HepG2 (cell line): ENCODE measurements around the gene ST6GALNAC3. TPM values are rescaled to one million over a fixed set of nuclear protein-coding genes. Genes with fewer than 3 reads are reported as not detected.

Source experiments
- ATAC-seq: fragments of 200-7000 bp; cut with Tn5 transposase; 3 replicates; pipeline ENCODE4 v1.9.1; 2020; ENCODE audit warnings: mild to moderate bottlenecking, moderate library complexity
- BruUV-seq: library from RNA; stranded (reverse); fragments of 400-500 nt; replicated peaks from 2 replicates; lab custom pipeline; 2021; lab: Mats Ljungman, UMichigan
- CTCF ChIA-PET: fragments of 300-600 bp; formaldehyde crosslinking; extraction: SDS; loops from one replicate; lab custom pipeline; 2021; ENCODE audit warnings: low total read pairs, inconsistent platforms, low intra/inter-chr PET ratio; lab: Yijun Ruan, JAX
- POLR2A ChIA-PET: fragments of 350-600 bp; sonication (Branson Sonifier 250); formaldehyde crosslinking; loops from one replicate; lab custom pipeline; 2020; ENCODE audit warnings: antibody characterized with exemption, inconsistent platforms; lab: Yijun Ruan, JAX
- DNase-seq: peaks from one replicate; pipeline ENCODE4 v3.0.0-alpha.2; 2015; ENCODE audit warnings: low spot score
- FAIRE-seq: peaks from 3 replicates; lab custom pipeline; 2011; peaks lifted over from hg19 to GRCh38; lab: Jason Lieb, UNC
- H2AFZ ChIP-seq: one replicate; pipeline ENCODE4 v1.6.1; 2011; ENCODE audit warnings: low read length, inconsistent platforms
- H3K27ac ChIP-seq: fragments of 300-600 bp; 3 replicates; pipeline ENCODE4 v1.8.0; 2011; ENCODE audit warnings: mixed run types, mild to moderate bottlenecking, mixed read lengths, low read length, inconsistent platforms; ENCODE audit not compliant: insufficient read depth; ENCODE audit errors: extremely low read length
- H3K27me3 ChIP-seq, 2 experiments: fragments of 200-600 bp in 1 of 2; 2 replicates in 1 of 2; 3 replicates in 1 of 2; pipeline versions ENCODE4 v1.6.0 to v1.8.0; 2011; ENCODE audit warnings: low read length in 2 of 2, mild to moderate bottlenecking in 2 of 2, moderate library complexity in 2 of 2, inconsistent platforms in 1 of 2; ENCODE audit not compliant: insufficient read depth in 2 of 2, control insufficient read depth in 1 of 2
- H3K36me3 ChIP-seq, 2 experiments: fragments of 200-600 bp in 1 of 2; replicated peaks in 1 of 2; 2 replicates in 1 of 2; 3 replicates in 1 of 2; pipeline versions ENCODE4 v1.5.1 to v1.8.0; 2011; ENCODE audit warnings: low read length in 2 of 2, inconsistent platforms in 1 of 2; ENCODE audit not compliant: insufficient read depth in 2 of 2, control insufficient read depth in 1 of 2
- H3K4me1 ChIP-seq: 2 replicates; pipeline ENCODE4 v1.5.1; 2012; ENCODE audit warnings: low read length, inconsistent platforms; ENCODE audit not compliant: insufficient read depth
- H3K4me2 ChIP-seq: 2 replicates; pipeline ENCODE4 v1.6.0; 2011; ENCODE audit warnings: low read depth, low read length, inconsistent platforms
- H3K4me3 ChIP-seq, 3 experiments: fragments of 200-600 bp in 1 of 3; sonication (generic), shearing (Covaris generic) in 1 of 3; replicated peaks in 1 of 3; 2 replicates each; pipeline ENCODE4 v1.5.1; 2011 to 2016; ENCODE audit warnings: low read length in 3 of 3, inconsistent platforms in 2 of 3, low read depth in 2 of 3, mild to moderate bottlenecking in 2 of 3, control low read depth in 1 of 3, mixed read lengths in 1 of 3; ENCODE audit not compliant: insufficient read depth in 1 of 3
- H3K79me2 ChIP-seq: one replicate; pipeline ENCODE4 v1.6.1; 2011; ENCODE audit warnings: low read length, inconsistent platforms; ENCODE audit not compliant: insufficient read depth
- H3K9ac ChIP-seq: 2 replicates; pipeline ENCODE4 v1.6.0; 2011; ENCODE audit warnings: mild to moderate bottlenecking, low read depth, low read length, inconsistent platforms; ENCODE audit not compliant: insufficient read depth
- H3K9me3 ChIP-seq: 2 replicates; pipeline ENCODE4 v1.5.1; 2012; ENCODE audit warnings: mild to moderate bottlenecking, low read length
- H4K20me1 ChIP-seq: 2 replicates; pipeline ENCODE4 v1.6.0; 2011; ENCODE audit warnings: inconsistent platforms, mild to moderate bottlenecking, low read length, moderate library complexity; ENCODE audit not compliant: insufficient read depth
- ELF3 ChIP-seq: IDR thresholded peaks from 2 replicates; pipeline ENCODE4 v1.6.1; 2016; ENCODE audit warnings: missing genetic modification reagents, missing compliant biosample characterization
- GMEB1 ChIP-seq: sonication (generic); formaldehyde crosslinking; IDR thresholded peaks from 2 replicates; pipeline ENCODE4 v1.5.1; 2020; ENCODE audit warnings: missing genetic modification reagents, mild to moderate bottlenecking, borderline replicate concordance
- HINFP ChIP-seq: sonication (generic); formaldehyde crosslinking; IDR thresholded peaks from 2 replicates; pipeline ENCODE4 v1.4.0; 2020; ENCODE audit warnings: low read depth, mild to moderate bottlenecking, missing genetic modification reagents
- HIVEP1 ChIP-seq: sonication (generic); formaldehyde crosslinking; IDR thresholded peaks from 2 replicates; pipeline ENCODE4 v1.4.0; 2020; ENCODE audit warnings: mild to moderate bottlenecking, missing genetic modification reagents
- JUN ChIP-seq: sonication (generic); formaldehyde crosslinking; IDR thresholded peaks from 2 replicates; pipeline ENCODE4 v1.4.0; 2020; ENCODE audit warnings: mild to moderate bottlenecking, missing genetic modification reagents
- MAX ChIP-seq: IDR thresholded peaks from 2 replicates; pipeline ENCODE4 v1.6.1; 2012; ENCODE audit warnings: inconsistent platforms
- NKX3-1 ChIP-seq: sonication (generic); formaldehyde crosslinking; IDR thresholded peaks from 2 replicates; pipeline ENCODE4 v1.5.0; 2020; ENCODE audit warnings: missing genetic modification reagents
- PHF8 ChIP-seq: sonication (generic); formaldehyde crosslinking; IDR thresholded peaks from 2 replicates; pipeline ENCODE4 v1.5.0; 2020; ENCODE audit warnings: missing genetic modification reagents
- SRSF1 ChIP-seq: fragments of 200-400 bp; formaldehyde crosslinking; optimal IDR thresholded peaks from 2 replicates; pipeline ENCODE3; 2017; ENCODE audit warnings: mild to moderate bottlenecking, low read depth, low read length, moderate library complexity
- STAT6 ChIP-seq: sonication (generic); formaldehyde crosslinking; IDR thresholded peaks from 2 replicates; pipeline ENCODE4 v1.4.0; 2020; ENCODE audit warnings: missing genetic modification reagents, mild to moderate bottlenecking, borderline replicate concordance
- U2AF1 ChIP-seq: fragments of 200-400 bp; formaldehyde crosslinking; optimal IDR thresholded peaks from 2 replicates; pipeline ENCODE3; 2017; ENCODE audit warnings: mild to moderate bottlenecking, low read depth, low read length
- XRCC5 ChIP-seq: fragments of 200-400 bp; formaldehyde crosslinking; optimal IDR thresholded peaks from 2 replicates; pipeline ENCODE3; 2017; ENCODE audit warnings: mild to moderate bottlenecking, low read length
- ZNF510 ChIP-seq: sonication (generic); formaldehyde crosslinking; IDR thresholded peaks from 2 replicates; pipeline ENCODE4 v1.4.0; 2020; ENCODE audit warnings: low read depth, mild to moderate bottlenecking, missing genetic modification reagents
- ZNF652 ChIP-seq: IDR thresholded peaks from 2 replicates; pipeline ENCODE4 v1.6.1; 2016; ENCODE audit warnings: low read depth, borderline replicate concordance
- ZNF747 ChIP-seq: sonication (generic); formaldehyde crosslinking; IDR thresholded peaks from 2 replicates; pipeline ENCODE4 v1.8.1; 2023; ENCODE audit warnings: missing genetic modification reagents, mild to moderate bottlenecking, borderline replicate concordance
- WGBS: methylation state at CpG from one replicate; pipeline ENCODE4 v1.1.6; 2017; ENCODE audit warnings: low lambda C conversion rate; 5-methylcytosine and 5-hydroxymethylcytosine counted together
- in situ Hi-C: cut with HindIII; loops from 2 replicates; pipeline ENCODE4 v1.10.0; 2017; ENCODE audit warnings: low pct_unique_long_range_greater_than_20kb; ENCODE audit not compliant: extremely low pct_ligation_motif_present
- intact Hi-C: fragments of 100-400 bp; cut with micrococcal nuclease; formaldehyde crosslinking; loops from one replicate; pipeline ENCODE4 v1.10.0; 2022; ENCODE audit not compliant: unreplicated experiment
- polyA plus RNA-seq, 8 experiments: library from polyadenylated mRNA; depleted of rRNA in 3 of 8; stranded (reverse) in 7 of 8; unstranded in 1 of 8; fragments of >200 nt; fragmentation: Illumina TruSeq in 4 of 8; extraction: Trizol in 4 of 8; gene quantifications; 2 replicates each; pipeline versions ENCODE4 v1.2.1 to v1.2.3, GENCODE V29; 2011 to 2016; ENCODE audit warnings: low read depth in 4 of 8, missing spikeins in 1 of 8, mixed read lengths in 1 of 8; ENCODE audit not compliant: insufficient read depth in 1 of 8
- total RNA-seq, 5 experiments: library from RNA; depleted of rRNA; stranded (reverse); fragments of >200 nt; fragmentation: Illumina TruSeq; extraction: Trizol; gene quantifications; 2 replicates each; pipeline ENCODE4 v1.2.3, GENCODE V29; 2016; ENCODE audit warnings: low read depth in 1 of 5

The ST6GALNAC3 gene
- total and polyA plus RNA-seq, 2 of the 13 experiments (the other 11 are each of a cell fraction or from before 2014, with no cell fraction given) = not detected

GRCh38 chr1:76257823-76258222, 183.3 kb downstream of the ST6GALNAC3 start:
- POLR2A ChIA-PET = no interaction called here
- no peak overlapping the region for H3K4me3 ChIP-seq
- no peak overlapping the region for H2AFZ ChIP-seq
- H3K36me3 ChIP-seq = no peaks in the 10 kb centered on the region
- TF ChIP-seq SRSF1 (no peak), NKX3-1 (CRISPR knock-in tag) (no peak), JUN (CRISPR knock-in tag) (no peak), ZNF747 (CRISPR knock-in tag) (no peak), MAX (no peak), ZNF510 (no peak), GMEB1 (no peak), ZNF652 (CRISPR knock-in tag) (no peak), U2AF1 (no peak), XRCC5 (no peak), HINFP (CRISPR knock-in tag) (no peak), PHF8 (CRISPR knock-in tag) (no peak), HIVEP1 (CRISPR knock-in tag) (no peak), ELF3 (no peak), STAT6 (CRISPR knock-in tag) (no peak)
- TF ChIP-seq, all 625 proteins: peak for 0
- in situ Hi-C loops = no loop called here
- Histone ChIP-seq H3K4me1 (no peaks in the 10 kb centered on the region), H3K4me2 (no peak overlapping the region), H3K79me2 (no peaks in the 10 kb centered on the region), H3K9ac (no peak overlapping the region), H4K20me1 (no peaks in the 10 kb centered on the region), H3K9me3 (no peaks in the 10 kb centered on the region), H3K27ac (no peak overlapping the region), H3K27me3 (no peaks in the 10 kb centered on the region)
- CTCF ChIA-PET = no interaction called here
- BruUV-seq = no TSS peak
- 5% methylated on average over 2 of the region's 2 CpGs for WGBS
- no peak for DNase-seq
- ATAC-seq = no peak
- intact Hi-C loops = no loop called here
- no peak for FAIRE-seq
